Esophagus muscularis mucosa (tissue), 3 donors: ENCODE measurements around the gene PRR14.

Source experiments
- POLR2A ChIP-seq: fragments of 450-650 bp; IDR thresholded peaks from one replicate; pipeline ENCODE4 v1.6.1; 2017; ENCODE audit warnings: antibody characterized with exemption, moderate library complexity, mild to moderate bottlenecking, low read depth
- POLR2AphosphoS5 ChIP-seq, 2 donors: sonication (generic); formaldehyde crosslinking; IDR thresholded peaks; one replicate each; pipeline ENCODE4 v1.6.1; 2017; ENCODE audit warnings: antibody characterized with exemption in 2 of 2
- TF ChIP-seq, protein P1 (sequence below), 3 experiments: fragments of 200-600 bp in 2 of 3; fragments of 450-650 bp in 1 of 3; sonication (generic) in 2 of 3; IDR thresholded peaks; one replicate each; pipeline ENCODE4 v1.5.1; 2017 to 2019; ENCODE audit warnings: antibody characterized with exemption in 3 of 3, mild to moderate bottlenecking in 2 of 3, moderate library complexity in 1 of 3

DNA sequence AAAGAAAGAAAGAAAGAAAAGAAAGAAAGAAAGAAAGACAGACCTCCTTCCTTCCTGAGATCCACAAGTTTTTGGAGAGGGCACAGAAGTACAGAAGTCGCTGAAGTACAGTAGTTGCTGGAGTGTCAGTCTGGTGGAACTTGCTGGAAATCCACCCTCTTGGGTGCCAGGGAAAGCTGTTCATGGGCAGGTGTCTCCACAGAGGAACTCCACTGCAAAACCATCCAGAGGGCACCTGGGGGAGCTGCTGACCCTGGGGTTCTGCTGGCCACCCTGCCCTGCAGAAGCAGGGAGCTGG lies 3.5 kb upstream of the PRR14 start:
- TF ChIP-seq POLR2A (no peak), POLR2AphosphoS5 (IDR thresholded peaks at IDR 0.05) (no peak)
- TF ChIP-seq, protein P1, sequence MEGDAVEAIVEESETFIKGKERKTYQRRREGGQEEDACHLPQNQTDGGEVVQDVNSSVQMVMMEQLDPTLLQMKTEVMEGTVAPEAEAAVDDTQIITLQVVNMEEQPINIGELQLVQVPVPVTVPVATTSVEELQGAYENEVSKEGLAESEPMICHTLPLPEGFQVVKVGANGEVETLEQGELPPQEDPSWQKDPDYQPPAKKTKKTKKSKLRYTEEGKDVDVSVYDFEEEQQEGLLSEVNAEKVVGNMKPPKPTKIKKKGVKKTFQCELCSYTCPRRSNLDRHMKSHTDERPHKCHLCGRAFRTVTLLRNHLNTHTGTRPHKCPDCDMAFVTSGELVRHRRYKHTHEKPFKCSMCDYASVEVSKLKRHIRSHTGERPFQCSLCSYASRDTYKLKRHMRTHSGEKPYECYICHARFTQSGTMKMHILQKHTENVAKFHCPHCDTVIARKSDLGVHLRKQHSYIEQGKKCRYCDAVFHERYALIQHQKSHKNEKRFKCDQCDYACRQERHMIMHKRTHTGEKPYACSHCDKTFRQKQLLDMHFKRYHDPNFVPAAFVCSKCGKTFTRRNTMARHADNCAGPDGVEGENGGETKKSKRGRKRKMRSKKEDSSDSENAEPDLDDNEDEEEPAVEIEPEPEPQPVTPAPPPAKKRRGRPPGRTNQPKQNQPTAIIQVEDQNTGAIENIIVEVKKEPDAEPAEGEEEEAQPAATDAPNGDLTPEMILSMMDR (IDR thresholded peaks at IDR 0.05), result no peak
